ENCODE results near the gene MLXIP. TPM values are rescaled to one million over a fixed set of nuclear protein-coding genes. Genes with fewer than 3 reads are reported as not detected.

The MLXIP gene
- total RNA-seq, 1 donor: 8.3 TPM

DNA sequence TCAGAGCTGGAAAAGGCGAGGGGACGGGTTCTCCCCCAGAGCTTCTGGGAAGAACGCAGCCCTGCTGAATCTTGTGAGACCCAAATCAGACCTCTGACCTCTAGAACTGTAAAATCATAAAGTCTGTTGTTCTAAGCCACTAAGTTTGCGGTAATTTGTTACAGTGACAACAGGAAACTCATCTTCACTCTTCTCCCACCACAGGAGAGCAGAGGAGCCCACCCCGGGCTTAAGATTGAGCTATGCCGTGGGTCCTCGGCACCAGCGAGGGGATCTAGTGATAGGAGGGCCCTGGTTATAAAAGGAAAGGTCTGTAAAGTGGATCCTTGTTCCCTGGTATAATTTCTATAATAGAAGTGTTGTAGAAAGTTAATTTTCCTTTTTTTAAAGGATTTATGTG is 7.6 kb downstream of the MLXIP start:
- DNase-seq (ENCODE audit: low read depth): no peak
- no peak overlapping the region for H3K4me3 ChIP-seq (ENCODE audit: low read depth, low read length)
- TF ChIP-seq, protein P1, sequence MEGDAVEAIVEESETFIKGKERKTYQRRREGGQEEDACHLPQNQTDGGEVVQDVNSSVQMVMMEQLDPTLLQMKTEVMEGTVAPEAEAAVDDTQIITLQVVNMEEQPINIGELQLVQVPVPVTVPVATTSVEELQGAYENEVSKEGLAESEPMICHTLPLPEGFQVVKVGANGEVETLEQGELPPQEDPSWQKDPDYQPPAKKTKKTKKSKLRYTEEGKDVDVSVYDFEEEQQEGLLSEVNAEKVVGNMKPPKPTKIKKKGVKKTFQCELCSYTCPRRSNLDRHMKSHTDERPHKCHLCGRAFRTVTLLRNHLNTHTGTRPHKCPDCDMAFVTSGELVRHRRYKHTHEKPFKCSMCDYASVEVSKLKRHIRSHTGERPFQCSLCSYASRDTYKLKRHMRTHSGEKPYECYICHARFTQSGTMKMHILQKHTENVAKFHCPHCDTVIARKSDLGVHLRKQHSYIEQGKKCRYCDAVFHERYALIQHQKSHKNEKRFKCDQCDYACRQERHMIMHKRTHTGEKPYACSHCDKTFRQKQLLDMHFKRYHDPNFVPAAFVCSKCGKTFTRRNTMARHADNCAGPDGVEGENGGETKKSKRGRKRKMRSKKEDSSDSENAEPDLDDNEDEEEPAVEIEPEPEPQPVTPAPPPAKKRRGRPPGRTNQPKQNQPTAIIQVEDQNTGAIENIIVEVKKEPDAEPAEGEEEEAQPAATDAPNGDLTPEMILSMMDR (IDR thresholded peaks at IDR 0.05; ENCODE audit: insufficient read depth, low read length): no peak

DNA sequence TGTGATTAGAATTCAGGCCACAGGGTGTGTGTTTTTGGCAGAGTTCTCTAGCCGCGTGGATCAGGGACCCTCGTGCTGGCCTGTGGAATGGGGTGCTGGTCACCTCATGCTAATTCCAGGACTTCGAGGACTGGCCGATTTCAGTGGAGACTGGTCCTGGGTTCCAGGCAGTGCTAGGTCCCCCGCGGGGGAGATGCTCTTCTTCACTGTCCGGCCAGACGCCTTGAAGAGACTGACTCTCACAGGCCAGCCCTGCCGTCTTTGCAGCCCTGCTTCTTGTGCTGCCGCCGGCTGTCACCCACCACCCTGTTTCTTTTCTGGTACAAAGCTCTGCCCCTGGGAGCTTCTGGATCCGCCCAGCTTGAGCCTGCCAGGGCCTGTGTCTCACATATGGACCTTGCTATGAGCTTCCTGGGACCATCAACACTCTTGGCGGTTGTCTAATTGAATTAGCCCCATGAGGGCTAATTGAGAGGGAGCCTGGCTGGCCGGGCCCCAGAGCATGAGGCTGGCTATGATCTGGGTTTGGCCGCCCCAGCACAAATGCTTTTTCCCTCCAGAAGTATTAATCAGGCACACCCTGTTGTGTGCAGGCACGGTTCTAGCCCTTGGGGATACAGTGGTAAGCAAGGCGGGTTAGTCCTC is 8.2 kb downstream of the MLXIP start:
- H3K4me3 ChIP-seq (ENCODE audit: low read depth, low read length): no peak overlapping the region
- no peak for DNase-seq (ENCODE audit: low read depth)
- TF ChIP-seq, protein P1 (IDR thresholded peaks at IDR 0.05; ENCODE audit: insufficient read depth, low read length): no peak

DNA sequence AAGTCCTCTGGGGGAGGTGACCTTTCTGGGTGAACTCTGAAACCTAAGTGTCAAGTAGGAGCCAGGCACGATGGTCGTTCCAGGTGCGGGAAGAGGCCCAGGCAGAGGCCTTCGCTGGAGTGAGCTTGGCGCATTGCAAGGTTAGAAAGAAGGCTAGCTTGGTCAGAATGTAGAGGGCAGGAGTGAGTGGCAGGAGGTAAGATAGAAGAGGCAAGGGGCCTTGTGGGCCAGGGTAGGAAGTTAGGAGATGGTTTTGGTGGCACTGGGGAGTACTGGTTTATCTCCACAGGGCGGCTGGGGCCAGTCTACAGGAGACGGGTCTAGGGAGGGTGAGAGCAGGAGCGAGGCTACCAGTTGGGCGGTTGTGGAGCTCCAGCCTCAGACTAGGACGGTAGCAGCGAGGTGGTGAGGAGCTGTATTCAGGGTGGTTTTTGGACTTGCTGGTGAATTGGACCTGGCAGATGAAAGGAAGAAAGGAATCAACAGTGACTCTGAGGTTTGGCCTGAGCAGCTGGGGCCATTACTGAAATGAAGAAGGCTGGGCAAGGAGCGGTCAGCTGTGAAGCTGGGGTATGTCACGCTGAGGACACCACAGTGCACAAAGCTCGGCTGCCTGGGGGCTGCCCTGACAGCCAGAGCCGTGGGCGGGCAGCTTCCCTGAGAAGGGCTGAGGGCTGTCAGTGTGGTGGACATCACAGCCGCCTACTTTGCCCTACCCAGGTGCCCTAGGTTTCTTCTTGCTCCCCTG is 9.0 kb downstream of the MLXIP start:
- no peak for DNase-seq (ENCODE audit: low read depth)
- no peak overlapping the region for H3K4me3 ChIP-seq (ENCODE audit: low read depth, low read length)
- TF ChIP-seq, protein P1 (IDR thresholded peaks at IDR 0.05; ENCODE audit: insufficient read depth, low read length): no peak

DNA sequence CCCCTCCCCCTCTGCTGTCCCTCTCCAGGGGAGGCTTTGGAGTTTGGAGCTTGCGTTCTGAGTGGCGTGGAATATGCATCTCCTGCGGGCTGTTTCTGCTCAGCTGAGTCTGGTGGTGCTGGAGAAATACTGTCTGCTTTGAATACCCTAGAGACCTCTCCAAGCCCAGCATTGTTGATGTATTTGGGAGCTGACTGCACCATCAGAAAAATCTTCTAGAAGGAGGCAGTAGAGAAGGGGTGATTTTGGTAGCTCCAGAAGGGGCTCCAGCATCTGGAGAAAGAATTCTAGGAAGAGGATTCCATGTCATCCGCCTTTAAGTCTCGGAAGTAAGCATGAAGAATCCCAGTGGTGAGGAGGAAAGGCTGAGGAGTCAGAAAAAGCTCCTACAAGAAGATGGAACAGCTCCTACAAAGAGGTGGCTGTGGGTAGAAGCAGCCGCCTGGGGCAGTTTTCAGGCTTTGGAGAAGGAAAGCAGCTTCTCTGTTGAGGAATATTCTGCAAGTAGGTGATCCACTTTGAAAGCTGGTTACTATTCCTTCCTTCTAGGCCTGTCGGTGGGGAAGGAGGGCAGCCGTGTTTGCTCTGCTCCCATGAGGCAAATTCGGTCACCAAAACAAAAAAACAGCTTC is 9.7 kb downstream of the MLXIP start:
- peak; percentile 40 for DNase-seq (ENCODE audit: low read depth)
- TF ChIP-seq, protein P1 (IDR thresholded peaks at IDR 0.05; ENCODE audit: insufficient read depth, low read length): no peak
- H3K4me3 ChIP-seq (ENCODE audit: low read depth, low read length): no peak overlapping the region

DNA sequence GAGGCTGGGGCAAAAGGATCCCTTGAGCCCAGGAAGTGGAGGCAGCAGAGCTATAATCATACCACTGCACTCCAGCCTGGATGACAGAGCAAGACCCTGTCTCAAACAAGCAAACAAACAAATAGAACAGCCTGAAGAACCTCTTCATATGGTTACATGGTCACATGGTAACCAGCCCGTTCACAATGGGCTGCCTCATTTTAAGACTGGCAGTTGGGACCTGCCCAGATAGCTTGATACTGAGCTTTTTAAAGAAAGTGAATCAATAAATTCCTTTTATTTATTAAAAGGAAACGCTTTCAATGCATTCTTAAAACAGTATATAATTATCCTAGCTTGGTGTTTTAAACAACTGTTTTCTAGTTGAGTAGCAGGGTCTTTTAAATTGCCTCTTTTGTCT is 10.5 kb downstream of the MLXIP start:
- DNase-seq (ENCODE audit: low read depth): no peak
- TF ChIP-seq, protein P1 (IDR thresholded peaks at IDR 0.05; ENCODE audit: insufficient read depth, low read length): no peak

DNA sequence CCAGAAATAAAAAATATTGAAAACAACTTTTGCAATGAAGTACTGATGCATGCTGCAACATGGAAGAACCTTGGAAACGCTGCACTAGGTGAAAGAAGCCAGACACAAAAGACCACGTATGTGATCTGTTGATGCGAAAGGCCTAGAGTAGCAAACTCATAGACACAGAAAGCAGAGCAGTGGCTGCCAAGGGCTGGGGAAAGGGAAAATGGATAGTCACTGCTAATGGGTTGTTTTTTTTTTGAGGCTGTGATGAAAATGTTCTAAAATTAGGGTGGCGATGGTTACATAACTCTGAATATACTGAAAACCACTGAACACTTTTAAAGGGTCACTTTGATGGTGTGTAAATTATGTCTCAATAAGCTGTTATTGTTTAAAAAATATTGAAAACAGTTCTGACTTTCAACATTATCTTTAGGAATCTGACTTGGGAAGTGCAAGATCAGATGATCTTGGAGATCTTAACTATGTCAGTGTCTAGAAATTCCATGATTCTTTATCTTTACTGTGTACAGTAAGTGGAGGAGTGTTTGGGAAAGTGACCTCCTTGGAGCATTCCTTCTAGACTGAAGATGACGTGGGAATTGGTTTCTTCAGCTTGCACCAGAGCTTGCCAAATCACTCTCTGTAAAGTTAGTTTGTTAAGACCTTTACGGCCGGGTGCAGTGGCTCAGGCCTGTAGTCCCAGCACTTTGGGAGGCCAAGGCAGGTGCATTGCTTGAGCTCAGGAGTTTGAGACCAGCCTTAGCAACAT is 12.4 kb downstream of the MLXIP start:
- H3K4me3 ChIP-seq (ENCODE audit: low read depth, low read length): no peak overlapping the region
- DNase-seq (ENCODE audit: low read depth): peak; percentile 99
- TF ChIP-seq, protein P1 (IDR thresholded peaks at IDR 0.05; ENCODE audit: insufficient read depth, low read length): no peak

More for the DNA sequence above, 10.5 kb downstream of the MLXIP start:
- H3K4me3 ChIP-seq (ENCODE audit: low read depth, low read length): no peak overlapping the region
